ENCODE measurements around the gene BCL2.
A peak's percentile ranks its signal among the peaks of the same experiment; 100 is the strongest.
"Not testable (repeated sequence)": the region's sequence is repeated elsewhere in the genome, so short reads cannot be mapped to it uniquely, and the experiment has no call there.

The BCL2 gene

DNA sequence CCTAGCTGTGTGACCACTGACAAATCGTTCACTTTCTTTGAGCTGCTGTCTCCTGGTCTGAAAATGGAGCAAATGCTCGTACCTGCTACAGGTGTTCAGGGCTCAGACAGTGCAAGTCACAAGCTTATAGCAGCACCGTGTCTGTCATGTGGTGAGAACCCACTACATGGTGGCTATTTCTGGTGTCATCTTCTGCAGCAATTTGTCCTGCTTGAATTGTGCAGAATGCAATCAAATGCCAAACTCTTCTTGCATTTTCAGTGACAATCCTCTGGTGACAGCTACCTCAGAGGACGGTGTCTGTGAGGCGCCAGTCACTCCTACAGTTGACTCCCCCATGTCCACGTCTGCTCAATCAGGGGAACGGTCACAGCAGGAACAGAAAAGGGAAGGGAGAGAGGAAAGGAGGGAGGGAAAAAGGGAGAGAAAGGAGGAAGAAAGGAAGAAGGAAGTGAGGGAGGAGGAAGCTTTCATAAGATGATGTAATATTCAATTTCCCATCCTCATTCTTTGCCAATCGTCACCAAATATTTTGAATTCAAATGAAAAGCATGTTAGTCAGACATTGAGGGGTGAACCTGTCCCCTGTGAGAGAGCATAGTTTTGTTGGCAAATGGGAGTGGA, 122.2 kb downstream of the BCL2 start:
- Histone ChIP-seq H3K4me3 (ENCODE audit: insufficient read depth, low read depth, low read length, poor library complexity, severe bottlenecking) (peak overlapping the region; percentile 33), H3K27ac (ENCODE audit: insufficient read depth, low read length, poor library complexity, severe bottlenecking) (peak overlapping the region; percentile 58), H3K9me3 (ENCODE audit: control insufficient read depth, low read length) (no peaks in the 10 kb centered on the region), H3K27me3 (replicated peaks; ENCODE audit: control insufficient read depth, insufficient read depth, low read length, poor library complexity, severe bottlenecking) (no peaks in the 10 kb centered on the region), H3K4me1 (ENCODE audit: control insufficient read depth, insufficient read depth, low read length, poor library complexity, severe bottlenecking) (peaks cover 22% of the 10 kb centered on the region), H3K36me3 (ENCODE audit: control insufficient read depth, insufficient read depth, low read length) (no peaks in the 10 kb centered on the region)
- no peak for DNase-seq

DNA sequence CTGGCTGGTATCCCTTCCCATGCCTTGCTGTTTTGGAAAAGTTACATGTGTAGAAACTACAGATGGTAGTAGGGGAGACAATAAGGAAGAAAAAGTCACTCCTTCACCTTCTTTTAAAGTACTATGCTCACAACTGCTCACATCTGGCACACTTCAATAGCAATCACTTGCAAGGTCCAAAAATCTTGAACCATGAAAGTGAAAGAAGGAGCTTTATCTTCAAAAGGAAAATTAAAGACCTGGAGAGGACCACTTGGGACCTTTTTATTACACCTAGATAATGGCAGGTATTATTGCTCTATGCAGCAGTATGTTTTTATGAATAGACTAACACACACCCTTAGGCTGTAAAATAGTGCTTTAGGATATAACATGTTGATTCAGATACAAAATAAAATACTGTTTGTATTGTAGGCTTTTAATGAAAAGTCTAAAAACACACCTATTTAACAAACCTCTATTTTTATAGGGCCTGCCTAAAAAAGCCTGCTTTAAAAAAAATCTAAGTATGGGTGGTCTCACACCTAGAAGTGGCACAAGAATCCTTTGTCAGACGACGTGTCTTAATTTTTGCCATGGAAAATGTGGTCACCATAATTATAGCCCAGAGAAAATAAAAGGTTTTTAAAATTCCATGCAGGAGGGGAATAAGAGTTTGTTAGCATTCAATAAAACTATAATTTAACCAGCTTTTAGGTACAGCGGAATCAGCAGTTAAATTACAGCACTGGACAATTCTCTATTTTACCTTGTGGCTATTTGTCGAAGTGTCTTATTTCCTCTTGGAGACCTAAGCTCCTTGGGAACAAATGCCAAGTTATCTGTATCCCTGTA, 124.0 kb downstream of the BCL2 start:
- DNase-seq: no peak
- Histone ChIP-seq H3K27me3 (replicated peaks; ENCODE audit: control insufficient read depth, insufficient read depth, low read length, poor library complexity, severe bottlenecking) (no peaks in the 10 kb centered on the region), H3K27ac (ENCODE audit: insufficient read depth, low read length, poor library complexity, severe bottlenecking) (no peak overlapping the region), H3K9me3 (ENCODE audit: control insufficient read depth, low read length) (no peaks in the 10 kb centered on the region), H3K4me3 (ENCODE audit: insufficient read depth, low read depth, low read length, poor library complexity, severe bottlenecking) (no peak overlapping the region), H3K4me1 (ENCODE audit: control insufficient read depth, insufficient read depth, low read length, poor library complexity, severe bottlenecking) (peaks cover 17% of the 10 kb centered on the region), H3K36me3 (ENCODE audit: control insufficient read depth, insufficient read depth, low read length) (no peaks in the 10 kb centered on the region)

DNA sequence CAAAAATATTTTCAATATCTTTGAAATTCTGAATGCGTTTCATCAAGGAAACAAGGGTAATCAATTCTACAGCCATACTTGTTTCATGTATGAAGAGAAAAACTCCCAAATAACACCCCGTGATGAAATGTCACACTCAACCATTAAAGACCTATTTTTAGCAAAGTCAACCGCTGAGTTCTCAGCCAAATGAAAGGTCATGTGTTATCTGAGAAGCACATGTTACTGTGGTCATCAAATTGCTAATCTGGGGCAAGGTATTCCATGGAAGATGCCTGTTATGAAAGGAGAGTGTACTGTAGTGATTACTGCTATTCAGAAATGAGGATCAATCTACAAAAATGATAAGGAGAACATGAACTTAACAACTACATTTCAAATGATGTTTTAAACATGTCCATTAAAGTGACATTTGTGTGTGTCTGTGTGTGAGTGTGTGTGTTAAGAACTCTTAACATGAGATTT, 126.7 kb downstream of the BCL2 start:
- H3K4me1 ChIP-seq (ENCODE audit: control insufficient read depth, insufficient read depth, low read length, poor library complexity, severe bottlenecking): peaks cover 13% of the 10 kb centered on the region
- no peaks in the 10 kb centered on the region for H3K9me3 ChIP-seq (ENCODE audit: control insufficient read depth, low read length)
- H3K4me3 ChIP-seq (ENCODE audit: insufficient read depth, low read depth, low read length, poor library complexity, severe bottlenecking): no peak overlapping the region
- H3K36me3 ChIP-seq (ENCODE audit: control insufficient read depth, insufficient read depth, low read length): no peaks in the 10 kb centered on the region
- DNase-seq: no peak
- no peaks in the 10 kb centered on the region for H3K27me3 ChIP-seq (replicated peaks; ENCODE audit: control insufficient read depth, insufficient read depth, low read length, poor library complexity, severe bottlenecking)
- no peak overlapping the region for H3K27ac ChIP-seq (ENCODE audit: insufficient read depth, low read length, poor library complexity, severe bottlenecking)

DNA sequence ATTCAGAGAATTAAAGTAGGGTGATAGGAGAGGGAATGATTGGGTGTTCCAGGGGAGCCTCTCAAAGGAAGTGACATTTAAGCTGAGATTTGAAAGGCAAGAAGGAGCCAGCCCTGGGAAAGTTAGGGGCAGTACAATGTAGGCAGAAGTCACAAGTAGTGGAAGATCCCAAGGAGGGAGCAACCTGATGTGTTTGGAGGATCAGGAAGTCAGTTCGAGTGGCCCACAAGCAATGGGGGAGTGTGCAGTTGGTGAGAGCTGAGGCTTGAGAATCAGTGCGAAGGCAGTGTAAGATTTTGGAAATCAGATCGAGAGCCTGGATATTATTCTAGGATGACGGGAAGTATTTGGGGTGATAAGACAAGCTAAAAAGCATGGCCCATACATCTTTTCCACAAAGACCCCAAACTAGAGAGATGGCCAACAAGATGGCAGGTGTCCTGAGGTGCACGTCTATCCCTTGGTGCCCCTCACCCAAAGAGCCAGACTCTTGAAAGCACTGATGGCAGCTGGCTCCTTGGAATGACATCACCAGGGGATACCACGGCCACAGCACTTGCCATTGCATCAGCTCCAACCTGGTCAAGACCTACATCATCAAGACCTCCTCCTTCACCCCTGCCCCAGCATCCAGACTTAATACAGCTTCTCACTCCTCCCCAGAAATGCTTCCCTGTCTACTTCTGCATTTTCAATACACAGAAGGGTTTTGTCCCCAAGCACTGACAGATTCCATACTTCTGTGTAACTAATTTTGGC, 127.3 kb downstream of the BCL2 start:
- Histone ChIP-seq H3K27me3 (replicated peaks; ENCODE audit: control insufficient read depth, insufficient read depth, low read length, poor library complexity, severe bottlenecking) (no peaks in the 10 kb centered on the region), H3K36me3 (ENCODE audit: control insufficient read depth, insufficient read depth, low read length) (no peaks in the 10 kb centered on the region), H3K9me3 (ENCODE audit: control insufficient read depth, low read length) (no peaks in the 10 kb centered on the region), H3K4me3 (ENCODE audit: insufficient read depth, low read depth, low read length, poor library complexity, severe bottlenecking) (no peak overlapping the region), H3K27ac (ENCODE audit: insufficient read depth, low read length, poor library complexity, severe bottlenecking) (no peak overlapping the region), H3K4me1 (ENCODE audit: control insufficient read depth, insufficient read depth, low read length, poor library complexity, severe bottlenecking) (peaks cover 10% of the 10 kb centered on the region)
- DNase-seq: no peak

DNA sequence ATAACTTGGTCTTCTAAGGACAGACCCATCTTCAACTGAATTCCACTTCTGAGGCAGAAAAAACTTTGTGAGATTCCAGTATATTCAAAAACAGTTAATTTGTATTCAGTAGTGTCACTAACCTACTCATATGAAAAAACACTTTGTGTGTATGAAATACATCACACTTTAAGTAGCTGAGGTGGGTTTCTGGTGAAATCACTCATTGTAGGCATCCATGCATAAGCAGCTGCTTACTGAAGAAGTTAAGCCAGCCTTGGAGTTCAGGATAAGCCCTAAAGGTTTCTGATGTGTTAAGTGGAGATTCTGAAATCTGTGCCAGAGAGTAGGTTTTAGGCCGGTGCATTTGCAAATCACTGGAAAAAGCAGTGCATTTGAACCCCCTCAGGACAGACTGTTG, 128.2 kb downstream of the BCL2 start:
- Histone ChIP-seq H3K36me3 (ENCODE audit: control insufficient read depth, insufficient read depth, low read length) (no peaks in the 10 kb centered on the region), H3K27ac (ENCODE audit: insufficient read depth, low read length, poor library complexity, severe bottlenecking) (no peak overlapping the region), H3K9me3 (ENCODE audit: control insufficient read depth, low read length) (no peaks in the 10 kb centered on the region), H3K27me3 (replicated peaks; ENCODE audit: control insufficient read depth, insufficient read depth, low read length, poor library complexity, severe bottlenecking) (no peaks in the 10 kb centered on the region), H3K4me1 (ENCODE audit: control insufficient read depth, insufficient read depth, low read length, poor library complexity, severe bottlenecking) (peaks cover 10% of the 10 kb centered on the region), H3K4me3 (ENCODE audit: insufficient read depth, low read depth, low read length, poor library complexity, severe bottlenecking) (no peak overlapping the region)
- DNase-seq: no peak

DNA sequence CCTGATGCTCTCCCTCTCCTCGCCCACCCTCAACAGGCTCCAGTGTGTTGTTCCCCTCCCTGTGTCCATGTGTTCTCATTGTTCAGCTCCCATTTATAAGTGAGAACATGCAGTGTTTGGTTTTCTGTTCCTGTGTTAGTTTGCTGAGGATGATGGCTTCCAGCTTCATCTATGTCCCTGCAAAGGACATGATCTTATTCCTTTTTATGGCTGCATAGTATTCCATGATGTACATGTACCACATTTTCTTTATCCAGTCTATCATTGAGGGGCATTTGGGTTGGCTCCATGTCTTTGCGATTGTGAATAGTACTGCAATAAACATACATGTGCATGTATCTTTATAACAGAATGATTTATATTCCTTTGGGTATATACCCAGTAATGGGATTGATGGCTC, 128.7 kb downstream of the BCL2 start:
- not testable (repeated sequence) for H3K27ac ChIP-seq (ENCODE audit: insufficient read depth, low read length, poor library complexity, severe bottlenecking)

DNA sequence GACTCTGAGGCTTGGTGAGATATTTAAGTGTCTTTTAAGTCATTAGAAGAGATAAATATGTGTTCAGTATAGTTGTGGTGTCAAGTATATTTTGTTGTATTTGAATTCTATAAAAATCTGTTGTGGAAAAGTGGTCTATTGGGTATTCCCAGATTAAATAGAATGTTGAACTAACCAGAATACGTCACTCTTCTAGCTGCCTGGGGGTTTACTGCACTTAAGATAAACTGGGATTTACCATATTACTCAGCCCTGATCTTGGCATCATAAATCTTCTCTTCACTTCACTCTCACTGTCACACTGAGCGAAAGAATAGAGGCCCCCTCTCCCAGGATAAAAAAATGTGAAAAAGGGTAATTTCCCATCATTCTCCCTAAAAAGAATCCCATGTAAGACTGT, 129.8 kb downstream of the BCL2 start:
- Histone ChIP-seq H3K27me3 (replicated peaks; ENCODE audit: control insufficient read depth, insufficient read depth, low read length, poor library complexity, severe bottlenecking) (no peaks in the 10 kb centered on the region), H3K36me3 (ENCODE audit: control insufficient read depth, insufficient read depth, low read length) (no peaks in the 10 kb centered on the region), H3K4me3 (ENCODE audit: insufficient read depth, low read depth, low read length, poor library complexity, severe bottlenecking) (no peak overlapping the region), H3K27ac (ENCODE audit: insufficient read depth, low read length, poor library complexity, severe bottlenecking) (no peak overlapping the region), H3K4me1 (ENCODE audit: control insufficient read depth, insufficient read depth, low read length, poor library complexity, severe bottlenecking) (peaks cover 15% of the 10 kb centered on the region), H3K9me3 (ENCODE audit: control insufficient read depth, low read length) (no peaks in the 10 kb centered on the region)
- DNase-seq: no peak

More for the DNA sequence above, 128.7 kb downstream of the BCL2 start:
- peaks cover 12% of the 10 kb centered on the region for H3K4me1 ChIP-seq (ENCODE audit: control insufficient read depth, insufficient read depth, low read length, poor library complexity, severe bottlenecking)
- not testable (repeated sequence) for H3K27me3 ChIP-seq (replicated peaks; ENCODE audit: control insufficient read depth, insufficient read depth, low read length, poor library complexity, severe bottlenecking); H3K36me3 ChIP-seq (ENCODE audit: control insufficient read depth, insufficient read depth, low read length); DNase-seq; H3K4me3 ChIP-seq (ENCODE audit: insufficient read depth, low read depth, low read length, poor library complexity, severe bottlenecking); H3K9me3 ChIP-seq (ENCODE audit: control insufficient read depth, low read length)

DNA sequence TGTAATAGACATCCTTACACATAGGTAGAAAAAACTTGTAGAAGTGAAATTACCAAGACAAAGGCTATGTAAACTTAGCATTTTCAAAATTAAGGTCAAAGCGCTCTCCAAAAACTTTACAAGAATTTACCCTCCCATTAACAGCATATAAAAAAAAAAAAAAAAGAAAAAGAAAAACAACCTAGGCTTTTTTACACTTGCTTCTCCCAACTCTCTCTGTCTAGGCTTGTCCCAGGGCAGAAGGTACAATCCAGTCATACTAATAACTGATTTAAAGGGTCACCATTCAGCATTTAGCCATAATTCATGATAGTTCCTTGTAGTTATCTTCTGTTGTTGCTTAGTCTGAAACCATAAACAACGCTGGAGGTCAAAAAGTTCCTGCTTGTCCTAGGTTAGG, 130.5 kb downstream of the BCL2 start:
- no peak overlapping the region for H3K4me3 ChIP-seq (ENCODE audit: insufficient read depth, low read depth, low read length, poor library complexity, severe bottlenecking)
- H3K9me3 ChIP-seq (ENCODE audit: control insufficient read depth, low read length): no peaks in the 10 kb centered on the region
- H3K36me3 ChIP-seq (ENCODE audit: control insufficient read depth, insufficient read depth, low read length): no peaks in the 10 kb centered on the region
- H3K4me1 ChIP-seq (ENCODE audit: control insufficient read depth, insufficient read depth, low read length, poor library complexity, severe bottlenecking): peaks cover 20% of the 10 kb centered on the region
- H3K27me3 ChIP-seq (replicated peaks; ENCODE audit: control insufficient read depth, insufficient read depth, low read length, poor library complexity, severe bottlenecking): no peaks in the 10 kb centered on the region
- H3K27ac ChIP-seq (ENCODE audit: insufficient read depth, low read length, poor library complexity, severe bottlenecking): no peak overlapping the region
- no peak for DNase-seq

DNA sequence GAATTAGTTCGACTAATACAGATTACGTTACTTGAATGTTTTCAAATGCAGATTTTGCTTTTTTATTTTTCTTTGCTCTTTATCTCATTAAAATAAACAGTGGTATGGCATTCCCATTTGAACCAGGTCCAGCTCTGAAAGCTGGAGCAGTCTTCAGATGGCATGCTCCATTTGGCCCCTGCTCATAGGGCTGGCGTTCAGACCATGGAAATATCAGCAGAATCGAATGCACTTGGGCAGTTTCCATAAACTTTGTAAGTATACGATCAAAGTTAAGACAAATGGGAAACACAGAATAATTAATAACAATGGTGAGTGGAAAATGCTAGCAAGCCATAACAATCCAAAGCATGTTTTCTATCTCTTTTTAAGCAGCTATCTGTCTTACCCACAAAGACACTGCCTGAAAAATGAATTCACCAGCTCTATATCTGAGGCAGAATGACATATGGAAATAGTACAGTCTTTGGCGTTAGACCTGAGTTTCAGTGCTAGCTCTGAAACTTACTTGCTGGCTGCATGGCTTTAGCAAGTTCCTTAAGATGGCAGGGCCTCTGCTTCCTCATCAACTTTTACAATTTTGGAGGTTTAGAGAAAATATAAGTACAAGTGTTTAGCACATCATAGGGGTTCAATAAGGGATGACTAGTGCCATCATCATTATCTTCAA, 131.6 kb downstream of the BCL2 start:
- Histone ChIP-seq H3K4me1 (ENCODE audit: control insufficient read depth, insufficient read depth, low read length, poor library complexity, severe bottlenecking) (peaks cover 25% of the 10 kb centered on the region), H3K9me3 (ENCODE audit: control insufficient read depth, low read length) (no peaks in the 10 kb centered on the region), H3K36me3 (ENCODE audit: control insufficient read depth, insufficient read depth, low read length) (no peaks in the 10 kb centered on the region), H3K4me3 (ENCODE audit: insufficient read depth, low read depth, low read length, poor library complexity, severe bottlenecking) (no peak overlapping the region), H3K27me3 (replicated peaks; ENCODE audit: control insufficient read depth, insufficient read depth, low read length, poor library complexity, severe bottlenecking) (no peaks in the 10 kb centered on the region), H3K27ac (ENCODE audit: insufficient read depth, low read length, poor library complexity, severe bottlenecking) (no peak overlapping the region)
- no peak for DNase-seq

Measured in effector memory CD4-positive, alpha-beta T cell (primary cell).